Activated T-cell treated with anti-CD3 and anti-CD28 coated beads, Interleukin-2, amount 50 U/mL, for 1 hour (primary cell): ENCODE data around the gene TLR9.

Source experiments
- DNase-seq: peaks from one replicate; pipeline ENCODE4 v3.0.0-alpha.2; 2020

The TLR9 gene

DNA sequence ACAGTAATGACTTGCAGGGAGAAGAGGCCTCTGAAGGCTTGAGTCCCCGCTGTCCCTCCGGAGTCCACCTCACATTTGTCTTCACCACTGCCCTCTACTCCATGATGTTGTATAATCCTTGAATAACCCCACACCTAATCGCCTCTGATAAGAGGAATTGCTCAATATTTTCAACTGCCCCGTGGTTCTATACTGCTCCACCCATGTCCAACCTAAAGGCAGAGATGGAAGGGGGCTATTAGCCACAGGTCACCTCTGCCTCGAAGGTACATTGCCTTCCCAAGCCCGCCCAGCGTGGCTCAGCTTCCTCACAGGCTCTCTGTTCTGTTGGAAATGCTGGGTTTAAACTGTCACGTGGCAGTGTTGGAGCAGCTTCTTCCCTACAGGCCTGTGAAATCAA is 12.4 kb downstream of the TLR9 start:
- no peak for DNase-seq

DNA sequence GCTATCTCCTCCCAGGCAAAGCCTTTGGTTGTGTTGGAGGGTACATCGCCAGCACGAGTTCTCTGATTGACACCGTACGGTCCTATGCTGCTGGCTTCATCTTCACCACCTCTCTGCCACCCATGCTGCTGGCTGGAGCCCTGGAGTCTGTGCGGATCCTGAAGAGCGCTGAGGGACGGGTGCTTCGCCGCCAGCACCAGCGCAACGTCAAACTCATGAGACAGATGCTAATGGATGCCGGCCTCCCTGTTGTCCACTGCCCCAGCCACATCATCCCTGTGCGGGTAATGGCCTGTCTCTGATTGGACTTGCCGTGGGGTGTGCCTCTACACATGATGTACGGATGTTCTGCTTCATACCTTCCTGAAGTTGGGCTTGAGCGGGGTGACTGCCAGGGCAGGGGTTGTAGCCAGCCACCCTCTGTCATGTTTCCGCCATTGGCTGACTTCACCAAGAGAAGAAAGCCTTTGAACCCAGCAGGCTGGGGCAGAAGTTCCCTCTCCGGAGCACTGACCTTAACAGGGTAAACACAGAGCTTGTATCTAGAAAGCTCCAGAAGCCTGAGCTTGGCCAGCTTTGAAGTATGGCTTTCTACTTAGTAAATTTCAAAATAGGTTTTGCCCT is 14.1 kb downstream of the TLR9 start:
- no peak for DNase-seq

DNA sequence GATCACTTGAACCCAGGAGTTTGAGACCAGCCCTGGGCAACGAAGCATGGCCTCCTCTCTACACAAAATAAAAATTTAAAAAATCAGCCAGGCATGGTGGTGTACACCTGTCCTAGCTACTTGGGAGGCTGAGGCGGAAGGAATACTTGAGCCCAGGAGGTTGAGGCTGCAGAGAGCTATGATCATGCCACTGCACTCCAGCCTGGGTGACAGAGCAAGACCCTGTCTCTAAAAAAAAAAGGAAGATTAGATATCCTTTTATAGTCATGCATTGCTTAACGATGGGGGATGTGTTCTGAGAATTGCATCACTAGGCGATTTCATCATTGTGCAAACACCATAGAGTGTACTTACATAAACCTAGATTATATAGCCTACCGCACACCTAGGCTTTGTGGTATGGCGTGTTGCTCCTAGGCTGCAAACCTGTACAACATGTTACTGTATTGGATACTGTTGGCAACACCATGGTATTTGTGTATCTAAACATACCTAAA is 14.8 kb downstream of the TLR9 start:
- DNase-seq: no peak

DNA sequence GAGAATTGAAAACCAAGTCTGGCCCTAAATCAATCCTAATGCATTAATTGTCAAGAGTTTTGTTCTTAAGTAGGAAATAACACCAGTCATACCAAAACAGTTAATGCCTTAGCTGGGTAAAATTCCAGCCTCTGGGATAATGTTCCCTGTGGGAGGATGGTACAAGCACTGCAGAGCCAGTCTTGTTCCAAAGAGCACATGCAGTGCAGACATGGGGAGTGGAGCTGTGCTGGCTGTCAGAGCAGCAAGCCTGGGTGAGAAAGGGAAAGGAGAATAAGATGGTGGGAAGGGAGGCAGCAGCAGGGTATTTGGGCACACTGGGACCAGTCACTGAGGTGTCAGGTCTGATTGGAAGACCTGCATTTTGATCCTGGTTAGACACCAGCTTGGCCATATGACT is 15.4 kb downstream of the TLR9 start:
- DNase-seq: no peak

DNA sequence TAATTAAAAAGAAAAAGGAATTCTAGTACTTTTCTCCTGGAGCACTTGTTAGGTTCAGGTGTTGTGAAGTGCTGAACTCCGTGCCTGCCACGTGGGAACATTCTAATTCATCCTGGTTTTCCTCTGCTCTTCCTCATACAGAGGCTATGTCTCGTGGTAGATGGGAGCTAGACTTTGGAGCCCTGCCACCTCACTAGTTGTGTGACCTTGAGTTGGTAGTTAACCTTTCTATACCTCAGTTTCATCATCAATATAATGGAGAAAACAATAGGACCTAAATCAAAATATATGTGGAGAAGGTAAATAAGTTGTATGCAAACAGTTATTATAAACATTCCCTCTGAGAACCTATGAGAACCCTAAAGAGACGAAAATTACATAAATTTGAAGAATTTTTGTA is 16.9 kb downstream of the TLR9 start:
- no peak for DNase-seq

DNA sequence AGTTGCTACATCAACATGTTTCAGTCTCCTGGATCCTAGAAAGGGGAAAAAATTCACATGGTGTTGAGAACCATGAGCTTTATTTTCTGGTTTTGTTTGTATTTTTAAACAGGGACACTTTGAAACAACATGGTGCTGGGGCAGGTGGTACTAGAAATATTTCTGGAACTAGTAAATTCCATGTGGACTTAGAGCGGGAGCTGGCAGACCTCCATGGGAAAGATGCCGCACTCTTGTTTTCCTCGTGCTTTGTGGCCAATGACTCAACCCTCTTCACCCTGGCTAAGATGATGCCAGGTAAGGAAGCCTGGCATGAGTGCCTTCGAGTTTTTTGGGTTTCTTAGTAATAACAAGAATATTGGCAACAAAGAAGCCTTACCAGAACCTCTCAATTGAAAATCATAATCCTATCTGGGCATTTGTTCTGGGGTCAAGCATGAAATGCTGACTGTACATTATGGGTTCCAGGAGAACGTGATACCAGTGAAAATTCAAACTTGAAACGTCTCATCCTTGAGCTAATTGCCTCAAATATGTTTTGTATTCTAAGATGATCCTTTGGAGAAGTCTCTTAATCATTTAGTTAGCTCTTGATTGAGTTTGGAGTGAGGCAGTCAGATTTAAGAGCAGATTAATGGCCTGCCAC is 19.6 kb downstream of the TLR9 start:
- no peak for DNase-seq

DNA sequence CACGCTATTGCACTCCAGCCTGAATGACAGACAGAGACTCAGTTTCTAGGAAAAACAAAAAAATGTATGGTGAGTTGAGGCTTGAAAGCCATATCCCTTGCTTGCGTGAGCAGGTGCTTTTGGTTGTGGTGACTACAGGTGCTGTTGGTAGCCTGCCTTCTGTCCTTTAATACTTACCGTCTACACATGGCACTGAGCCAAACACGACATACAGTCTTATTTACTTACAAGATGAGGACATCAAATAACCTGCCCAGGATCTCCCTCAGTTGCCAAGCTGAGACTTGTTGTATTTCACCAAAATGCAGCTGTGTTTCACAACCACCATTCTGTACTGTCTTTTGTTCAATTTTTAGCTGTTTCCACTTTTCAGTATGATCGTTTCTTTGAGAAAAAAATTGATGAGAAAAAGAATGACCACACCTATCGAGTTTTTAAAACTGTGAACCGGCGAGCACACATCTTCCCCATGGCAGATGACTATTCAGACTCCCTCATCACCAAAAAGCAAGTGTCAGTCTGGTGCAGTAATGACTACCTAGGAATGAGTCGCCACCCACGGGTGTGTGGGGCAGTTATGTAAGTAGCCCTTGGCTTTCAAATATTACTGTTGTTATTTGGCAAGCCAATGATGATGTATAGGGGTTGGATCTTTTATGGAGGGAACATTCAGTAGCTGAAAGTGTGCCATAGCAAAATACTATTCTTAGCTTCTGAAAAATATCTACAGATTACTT is 20.9 kb downstream of the TLR9 start:
- no peak for DNase-seq

DNA sequence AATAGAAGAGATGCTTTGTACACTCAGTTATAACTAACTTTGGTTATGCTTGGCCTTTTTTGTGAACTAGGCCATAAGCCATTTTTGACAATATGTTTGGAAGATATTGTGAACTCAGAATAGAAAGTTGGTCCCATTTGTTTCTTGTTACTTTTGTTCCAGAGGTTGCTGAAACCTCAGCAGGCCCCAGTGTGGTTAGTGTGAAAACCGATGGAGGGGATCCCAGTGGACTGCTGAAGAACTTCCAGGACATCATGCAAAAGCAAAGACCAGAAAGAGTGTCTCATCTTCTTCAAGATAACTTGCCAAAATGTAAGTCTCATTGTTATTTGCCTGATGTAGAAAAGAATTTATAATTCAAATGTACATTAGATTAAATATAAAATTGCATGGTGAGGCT is 21.7 kb downstream of the TLR9 start:
- no peak for DNase-seq

DNA sequence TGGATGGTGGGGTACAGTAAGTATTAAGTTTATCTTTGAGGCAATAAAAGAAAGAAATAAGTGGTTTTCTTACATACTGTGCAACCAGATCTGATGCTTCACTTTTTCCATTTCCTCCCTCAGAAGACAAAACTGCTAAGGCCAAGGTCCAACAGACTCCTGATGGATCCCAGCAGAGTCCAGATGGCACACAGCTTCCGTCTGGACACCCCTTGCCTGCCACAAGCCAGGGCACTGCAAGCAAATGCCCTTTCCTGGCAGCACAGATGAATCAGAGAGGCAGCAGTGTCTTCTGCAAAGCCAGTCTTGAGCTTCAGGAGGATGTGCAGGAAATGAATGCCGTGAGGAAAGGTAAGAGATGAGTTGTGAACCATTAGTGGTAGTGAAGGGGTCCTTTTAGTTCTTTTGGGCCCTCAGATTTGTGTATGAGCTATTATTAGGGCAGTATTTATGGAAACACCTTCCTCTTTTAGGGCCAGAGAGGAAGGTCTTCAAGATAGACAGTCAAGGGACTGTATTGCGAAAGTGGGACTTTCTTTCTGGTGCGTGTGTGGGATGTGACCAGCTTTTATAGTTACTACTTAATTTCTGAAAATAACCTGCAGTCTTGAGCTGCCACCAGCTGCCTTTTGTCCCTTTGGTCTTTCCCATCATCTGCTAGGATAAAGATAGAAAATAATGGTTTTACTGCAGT is 22.9 kb downstream of the TLR9 start:
- no peak for DNase-seq

DNA sequence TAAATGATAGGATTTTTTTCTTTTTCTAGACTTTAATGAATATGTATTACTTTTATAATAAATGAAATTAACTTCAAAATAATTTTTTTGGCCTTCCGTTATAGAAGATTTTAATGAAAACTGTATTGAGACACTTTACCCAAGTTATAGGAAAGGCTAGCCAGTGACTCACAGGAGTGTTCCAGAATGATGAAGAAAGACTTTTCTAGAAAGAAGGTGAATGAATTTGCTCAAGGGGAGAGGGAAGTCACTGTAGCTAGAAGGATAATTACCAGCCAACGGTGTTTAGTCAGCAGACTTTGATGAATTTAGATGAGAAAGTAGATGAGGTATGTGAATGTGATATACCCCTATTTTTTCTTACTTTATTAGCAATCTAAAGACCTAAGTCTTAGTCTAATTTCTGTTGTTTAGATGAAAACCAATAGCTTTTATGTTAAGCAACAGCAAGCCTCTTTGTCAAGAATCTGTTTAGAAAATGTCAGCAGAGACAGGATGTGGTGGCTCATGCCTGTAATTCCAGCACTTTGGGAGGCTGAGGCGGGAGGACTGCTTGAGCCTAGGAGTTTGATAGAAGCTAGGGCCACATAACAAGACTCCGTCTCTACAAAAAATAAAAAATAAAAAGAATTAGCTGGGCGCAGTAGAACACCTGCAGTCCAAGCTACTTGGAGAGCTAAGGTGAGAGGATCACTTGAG is 24.3 kb downstream of the TLR9 start:
- DNase-seq: no peak

DNA sequence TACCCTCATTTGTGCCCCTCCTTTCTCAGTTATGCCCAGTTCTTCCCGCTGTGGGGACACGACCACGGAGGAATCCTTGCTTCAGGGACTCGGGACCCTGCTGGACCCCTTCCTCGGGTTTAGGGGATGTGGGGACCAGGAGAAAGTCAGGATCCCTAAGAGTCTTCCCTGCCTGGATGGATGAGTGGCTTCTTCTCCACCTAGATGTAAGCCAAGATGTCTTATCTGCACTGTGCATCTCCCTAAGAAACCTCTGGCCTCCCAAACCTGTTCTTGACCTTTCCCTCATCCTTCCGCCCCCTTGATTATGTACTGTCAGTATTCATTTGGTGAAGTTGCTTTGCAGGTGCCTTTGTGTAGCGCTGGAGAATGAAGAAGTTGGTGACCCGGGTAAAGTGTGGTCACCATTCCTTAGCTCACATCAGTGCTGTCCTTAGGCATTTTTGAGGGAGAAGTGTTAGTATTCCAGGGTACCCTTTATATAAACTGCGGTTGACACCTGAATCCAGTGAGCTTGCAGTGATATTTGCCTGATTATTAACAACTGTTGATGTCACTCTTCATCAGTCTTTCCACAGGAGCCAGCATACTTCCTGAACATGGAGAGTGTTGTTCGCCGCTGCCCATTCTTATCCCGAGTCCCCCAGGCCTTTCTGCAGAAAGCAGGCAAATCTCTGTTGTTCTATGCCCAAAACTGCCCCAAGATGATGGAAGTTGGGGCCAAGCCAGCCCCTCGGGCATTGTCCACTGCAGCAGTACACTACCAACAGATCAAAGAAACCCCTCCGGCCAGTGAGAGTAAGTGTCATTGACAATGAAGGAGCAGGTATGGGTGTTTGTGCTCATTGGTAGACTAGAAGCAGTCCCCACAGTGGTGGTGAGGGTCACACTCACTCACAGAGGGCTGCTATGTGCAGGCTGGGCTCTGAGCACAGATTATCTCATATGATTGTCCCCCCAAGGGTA is 26.5 kb downstream of the TLR9 start:
- no peak for DNase-seq

DNA sequence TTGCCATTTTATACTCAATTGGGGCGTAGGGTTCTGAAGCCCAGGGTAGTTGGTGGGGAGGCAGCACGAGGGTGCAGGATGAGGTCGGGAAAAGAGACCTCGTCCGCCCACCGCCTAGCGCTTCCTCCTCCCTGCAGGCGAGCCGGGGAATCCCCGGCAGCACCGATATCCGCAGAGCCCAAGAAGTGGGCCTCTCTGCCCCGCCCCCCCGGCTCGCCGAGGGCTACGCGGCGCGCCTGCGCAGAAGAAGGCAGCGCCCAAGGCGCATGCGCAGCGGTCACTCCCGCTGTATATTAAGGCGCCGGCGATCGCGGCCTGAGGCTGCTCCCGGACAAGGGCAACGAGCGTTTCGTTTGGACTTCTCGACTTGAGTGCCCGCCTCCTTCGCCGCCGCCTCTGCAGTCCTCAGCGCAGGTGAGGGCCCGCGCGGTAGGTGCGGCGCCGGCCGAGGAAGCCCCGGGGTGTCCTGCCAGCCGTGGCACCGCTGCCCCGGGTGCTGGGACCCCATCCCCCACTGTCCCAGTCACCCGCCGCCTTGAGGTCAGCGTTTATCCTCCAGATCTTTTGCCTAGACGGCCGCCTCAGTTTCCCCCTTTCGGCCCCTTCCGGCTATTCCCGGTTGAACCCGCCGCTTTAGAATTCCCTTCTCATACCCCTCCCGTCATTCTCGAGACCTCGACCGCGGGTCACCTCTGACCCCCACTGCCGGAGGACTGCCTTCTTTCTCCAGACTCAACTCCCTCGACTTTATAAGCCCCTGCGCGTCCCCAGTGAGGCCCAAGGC is 27.4 kb downstream of the TLR9 start, which contains the start of gene ALAS1:
TSS of gene ALAS1 (plus strand) at position 319 of the 784 bp plus-strand sequence. CDS start 1,082 bp downstream, outside the sequence.
- DNase-seq: peak; percentile 97

DNA sequence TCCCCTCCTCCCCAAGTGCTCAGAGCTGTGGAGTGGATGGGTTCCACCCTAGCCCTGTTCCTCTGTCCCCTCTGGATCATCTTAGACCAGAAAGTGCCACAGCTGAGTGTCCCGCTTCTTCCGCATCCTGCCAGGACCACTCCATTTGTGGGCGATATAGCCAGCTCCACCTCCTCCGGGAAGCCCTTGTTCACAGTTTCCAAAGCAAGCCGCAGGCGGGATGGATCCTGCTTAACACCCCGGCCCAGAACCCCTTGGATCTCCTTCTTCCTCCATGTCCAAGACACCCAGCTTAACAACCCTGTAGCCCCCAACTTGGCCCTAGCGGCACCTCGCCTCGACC is 28.0 kb downstream of the TLR9 start:
- DNase-seq: no peak

DNA sequence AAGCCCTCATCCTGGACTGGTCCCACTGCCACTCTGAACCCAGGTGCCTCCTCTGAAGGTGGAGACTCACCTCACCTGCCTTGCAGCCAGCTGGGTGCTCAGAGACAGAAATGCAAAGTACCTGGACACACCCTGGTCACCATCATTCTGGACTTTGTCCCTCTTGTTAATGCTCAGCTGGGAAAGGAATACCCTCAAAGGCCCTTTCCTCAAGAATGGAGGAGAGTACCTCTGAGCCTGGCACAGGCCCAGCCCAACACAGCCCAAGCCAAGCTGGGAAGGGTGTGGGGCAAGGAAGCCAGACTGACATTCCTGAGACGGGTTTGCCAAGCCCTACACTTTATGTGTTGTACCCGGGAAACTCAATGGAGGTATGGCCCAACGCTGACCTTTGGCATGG is 28.5 kb downstream of the TLR9 start:
- DNase-seq: no peak

DNA sequence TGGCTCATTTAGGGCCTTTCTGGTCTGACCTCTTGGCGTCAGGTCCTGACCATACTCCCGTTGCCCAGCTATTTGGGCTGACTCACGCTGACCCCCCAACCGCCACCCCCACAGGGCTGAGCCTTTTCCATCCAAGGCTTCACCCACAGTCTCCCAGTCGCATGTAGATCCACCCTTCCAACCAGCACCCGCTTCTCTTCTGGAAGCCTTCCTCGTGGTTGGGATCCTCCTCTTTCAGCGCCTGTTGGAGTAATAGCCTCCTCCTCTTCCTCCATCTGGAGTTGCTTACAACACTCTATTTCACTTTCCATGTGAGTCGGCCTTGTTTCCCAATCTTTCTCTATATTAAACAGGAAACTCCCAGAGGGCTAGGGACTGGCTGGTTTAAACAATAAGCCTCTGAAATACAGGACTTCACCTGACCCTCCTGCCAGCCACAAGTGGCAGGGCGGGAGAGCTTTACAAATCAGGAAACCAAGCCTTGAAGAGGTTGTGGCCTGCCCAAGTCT is 29.6 kb downstream of the TLR9 start:
- DNase-seq: no peak

DNA sequence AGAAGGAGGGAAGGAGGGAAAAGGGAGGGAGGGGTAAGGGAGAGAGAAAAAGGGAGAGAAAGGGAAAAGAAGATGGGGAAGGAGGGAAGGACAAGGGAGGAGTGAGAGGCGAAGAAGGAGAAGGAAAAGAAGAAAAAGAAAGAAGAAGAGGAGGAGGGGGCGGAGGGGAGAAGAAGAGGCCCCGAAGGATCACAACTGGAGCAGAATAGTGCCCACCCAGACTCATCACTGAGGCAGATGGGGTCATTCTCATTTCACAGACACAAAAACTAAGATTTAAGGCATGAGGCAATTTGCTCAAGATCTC is 30.2 kb downstream of the TLR9 start:
- DNase-seq: no peak

DNA sequence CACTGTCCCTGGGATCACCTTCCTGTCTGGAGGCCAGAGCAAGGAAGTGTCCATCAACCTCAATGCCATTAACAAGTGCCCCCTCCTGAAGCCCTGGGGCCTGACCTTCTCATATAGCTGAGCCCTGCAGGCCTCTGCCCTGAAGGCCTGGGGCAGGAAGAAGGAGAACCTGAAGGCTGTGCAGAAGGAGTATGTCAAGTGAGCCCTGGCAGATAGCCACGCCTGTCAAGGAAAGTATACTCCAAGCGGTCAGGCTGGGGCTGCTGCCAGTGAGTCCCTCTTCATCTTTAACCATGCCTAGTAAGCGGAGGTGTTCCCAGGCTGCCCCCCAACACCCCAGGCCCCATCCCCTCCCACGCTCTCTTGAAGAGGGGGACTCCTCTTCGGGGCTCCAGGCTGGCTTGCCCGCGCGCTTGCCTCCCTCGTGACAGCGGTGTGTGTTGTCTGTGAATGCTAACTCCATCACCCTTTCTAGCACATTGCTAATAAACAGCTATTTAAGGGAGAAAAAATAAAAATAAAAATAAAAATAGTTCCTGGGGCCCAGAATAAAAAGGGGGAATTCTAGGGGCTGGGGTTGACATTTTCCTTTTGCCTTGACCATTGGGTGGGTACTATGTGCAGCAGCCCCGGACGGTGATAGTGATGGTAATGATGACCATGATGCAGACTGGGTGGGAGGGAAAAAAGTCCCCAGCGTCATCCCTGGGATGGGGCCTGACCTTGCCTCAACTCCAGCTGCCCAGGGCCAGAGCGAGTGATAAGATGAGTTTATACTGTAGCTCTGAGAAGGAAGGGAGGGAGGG is 30.8 kb downstream of the TLR9 start:
- no peak for DNase-seq

DNA sequence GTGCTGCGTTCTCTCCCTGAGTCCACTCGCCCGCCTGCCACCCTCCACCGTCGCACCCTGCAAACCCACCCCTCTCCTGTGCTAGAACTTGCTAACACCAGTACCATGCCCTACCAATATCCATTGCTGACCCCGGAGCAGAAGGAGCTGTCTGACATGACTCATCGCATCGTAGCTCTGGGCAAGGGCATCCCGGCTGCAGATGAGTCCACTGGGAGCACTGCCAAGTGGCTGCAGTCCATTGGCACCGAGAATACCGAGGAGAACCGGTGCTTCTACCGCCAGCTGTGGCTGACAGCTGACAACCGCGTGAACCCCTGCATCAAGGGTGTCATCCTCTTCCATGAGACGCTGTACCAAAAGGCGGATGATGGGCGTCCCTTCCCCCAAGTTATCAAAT is 32.4 kb downstream of the TLR9 start:
- DNase-seq: no peak

DNA sequence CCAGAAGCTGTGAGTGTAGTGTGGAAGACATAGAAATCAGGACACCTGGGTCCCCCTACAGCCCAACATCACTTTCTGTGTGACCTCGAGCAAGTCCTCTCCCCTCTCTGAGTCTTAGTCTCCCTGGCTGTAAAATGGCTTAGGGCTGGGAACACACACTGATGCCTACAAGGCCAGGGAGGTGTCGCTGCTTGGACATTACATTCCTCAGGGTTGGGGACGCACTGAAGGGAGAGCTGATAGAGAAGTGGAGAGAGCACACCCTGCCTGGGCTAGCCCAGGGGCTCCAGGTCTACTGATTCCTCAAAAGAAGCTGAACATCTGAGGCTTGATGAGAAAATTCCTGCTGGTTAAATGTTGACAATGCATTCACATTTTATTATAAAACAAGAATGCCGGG is 33.8 kb downstream of the TLR9 start:
- DNase-seq: no peak
